Measurements from ENCODE around the gene LRRC38. TPM values are rescaled to one million over a fixed set of nuclear protein-coding genes. Genes with fewer than 3 reads are reported as not detected.

The LRRC38 gene
- total RNA-seq, 1 donor from 2014 or later, result not detected

DNA sequence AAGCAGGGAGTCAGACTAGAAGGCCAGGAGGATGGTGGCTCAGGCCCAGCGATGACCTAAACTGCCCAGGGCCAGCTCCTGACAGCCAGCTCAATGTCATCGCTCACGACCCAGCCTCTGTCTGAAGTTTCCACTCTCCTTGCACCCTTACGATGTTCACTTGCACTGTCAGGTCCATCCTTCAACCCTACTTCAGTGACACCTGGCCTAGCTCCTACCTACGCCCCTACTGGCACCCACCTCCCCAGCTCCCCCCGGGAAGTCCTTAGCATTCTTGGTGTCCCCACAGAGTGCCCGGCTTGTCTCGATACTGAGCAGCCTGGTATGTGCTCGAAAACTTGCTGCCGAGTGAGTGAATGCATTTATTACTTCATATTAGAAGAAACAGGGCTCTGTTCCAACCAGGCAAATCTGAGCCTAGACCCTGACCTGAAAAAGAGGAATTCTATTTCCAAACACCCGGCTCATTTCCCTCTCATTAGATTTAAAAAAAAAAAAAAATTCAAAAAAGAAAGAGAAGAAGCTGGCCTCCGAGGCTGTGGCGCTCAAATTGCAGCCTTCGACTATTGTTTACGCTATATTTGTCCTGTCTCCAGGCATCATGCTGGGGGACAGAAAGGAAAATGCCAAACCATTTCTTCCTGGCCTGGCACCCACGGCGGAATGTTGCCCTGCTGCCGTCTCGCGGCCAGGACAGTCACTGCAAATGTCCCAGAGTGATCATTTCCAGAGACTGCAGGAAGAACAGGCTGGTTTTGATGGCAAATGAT lies 29.8 kb upstream of the LRRC38 start:
- no peak overlapping the region for H3K4me3 ChIP-seq (ENCODE audit: insufficient read depth, low read depth, low read length)
- H3K4me3 Mint-ChIP-seq (ENCODE audit: unreplicated experiment), result no peak overlapping the region
- H3K4me1 ChIP-seq (ENCODE audit: insufficient read depth, low read length), result no peaks in the 10 kb centered on the region
- FAIRE-seq, result no peak
- H3K9ac ChIP-seq (ENCODE audit: low read length), result no peak overlapping the region
- H3K36me3 Mint-ChIP-seq (ENCODE audit: low read depth, unreplicated experiment), result no peaks in the 10 kb centered on the region
- H3K27ac ChIP-seq (ENCODE audit: low read depth, low read length), result no peak overlapping the region
- no peaks in the 10 kb centered on the region for H3K9me3 Mint-ChIP-seq (ENCODE audit: unreplicated experiment)
- peaks cover 2% of the 10 kb centered on the region for H3K9me3 ChIP-seq (ENCODE audit: insufficient read depth, low read depth, low read length)
- H3K27me3 ChIP-seq (ENCODE audit: insufficient read depth, low read length), result no peaks in the 10 kb centered on the region
- no peaks in the 10 kb centered on the region for H3K79me2 ChIP-seq (ENCODE audit: insufficient read depth, low read length)
- no peak overlapping the region for H3K4me2 ChIP-seq (ENCODE audit: low read length)
- H4K20me1 ChIP-seq (ENCODE audit: insufficient read depth, low read length), result no peaks in the 10 kb centered on the region
- DNase-seq (ENCODE audit: low read depth), result peak; percentile 0
- no peak overlapping the region for H3K27ac Mint-ChIP-seq (ENCODE audit: unreplicated experiment)
- H3K27me3 Mint-ChIP-seq (ENCODE audit: low read depth, unreplicated experiment), result peaks cover 15% of the 10 kb centered on the region
- no peak for TF ChIP-seq EZH2 (IDR thresholded peaks at IDR 0.05; ENCODE audit: insufficient read depth, low read length)
- TF ChIP-seq, protein P1, sequence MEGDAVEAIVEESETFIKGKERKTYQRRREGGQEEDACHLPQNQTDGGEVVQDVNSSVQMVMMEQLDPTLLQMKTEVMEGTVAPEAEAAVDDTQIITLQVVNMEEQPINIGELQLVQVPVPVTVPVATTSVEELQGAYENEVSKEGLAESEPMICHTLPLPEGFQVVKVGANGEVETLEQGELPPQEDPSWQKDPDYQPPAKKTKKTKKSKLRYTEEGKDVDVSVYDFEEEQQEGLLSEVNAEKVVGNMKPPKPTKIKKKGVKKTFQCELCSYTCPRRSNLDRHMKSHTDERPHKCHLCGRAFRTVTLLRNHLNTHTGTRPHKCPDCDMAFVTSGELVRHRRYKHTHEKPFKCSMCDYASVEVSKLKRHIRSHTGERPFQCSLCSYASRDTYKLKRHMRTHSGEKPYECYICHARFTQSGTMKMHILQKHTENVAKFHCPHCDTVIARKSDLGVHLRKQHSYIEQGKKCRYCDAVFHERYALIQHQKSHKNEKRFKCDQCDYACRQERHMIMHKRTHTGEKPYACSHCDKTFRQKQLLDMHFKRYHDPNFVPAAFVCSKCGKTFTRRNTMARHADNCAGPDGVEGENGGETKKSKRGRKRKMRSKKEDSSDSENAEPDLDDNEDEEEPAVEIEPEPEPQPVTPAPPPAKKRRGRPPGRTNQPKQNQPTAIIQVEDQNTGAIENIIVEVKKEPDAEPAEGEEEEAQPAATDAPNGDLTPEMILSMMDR (IDR thresholded peaks at IDR 0.05; ENCODE audit: insufficient read depth, low read depth, low read length), result peak; percentile 24
- no peaks in the 10 kb centered on the region for H3K36me3 ChIP-seq (ENCODE audit: insufficient read depth, low read length)
- peak overlapping the region; percentile 18 for H2AFZ ChIP-seq (ENCODE audit: low read depth, low read length)
- peaks cover 2% of the 10 kb centered on the region for H3K4me1 Mint-ChIP-seq (ENCODE audit: low read depth, unreplicated experiment)

DNA sequence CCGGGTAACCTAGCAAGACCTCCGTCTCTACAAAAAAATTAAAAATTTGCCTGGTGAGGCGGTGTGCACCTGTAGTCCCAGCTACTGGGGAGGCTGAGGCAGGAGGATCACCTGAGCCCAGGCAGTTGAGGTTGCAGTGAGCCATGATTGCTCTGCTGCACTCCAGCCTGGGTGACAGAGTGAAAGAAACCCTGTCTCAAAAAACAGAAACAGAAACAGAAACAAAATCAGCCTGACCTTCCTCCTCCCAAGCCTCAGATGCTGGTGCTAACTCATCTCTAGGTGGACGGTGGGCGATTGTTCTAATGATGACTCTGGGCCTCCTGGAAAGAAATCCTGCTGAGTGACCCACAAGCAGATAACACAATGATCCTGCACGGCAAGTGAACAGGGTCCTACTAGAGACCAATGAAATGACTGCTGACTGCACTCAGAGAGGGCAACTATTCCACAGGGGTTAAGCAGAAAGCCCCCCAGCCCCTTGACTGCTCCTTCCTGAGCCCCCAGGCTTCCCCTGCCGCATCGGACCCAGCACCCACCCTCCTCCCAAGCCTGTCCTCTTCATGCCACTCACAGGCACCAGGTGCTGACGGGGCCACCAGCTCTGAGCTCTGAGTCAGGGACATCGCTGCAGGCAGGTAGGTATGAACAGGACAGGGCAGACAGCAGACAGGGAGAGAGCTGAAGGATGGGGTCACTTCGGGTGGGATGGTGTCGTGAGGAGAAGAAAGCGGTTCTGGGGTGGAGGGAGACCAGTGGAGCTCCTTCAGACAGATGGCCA lies 27.8 kb upstream of the LRRC38 start:
- Histone ChIP-seq H4K20me1 (ENCODE audit: insufficient read depth, low read length) (no peaks in the 10 kb centered on the region), H3K79me2 (ENCODE audit: insufficient read depth, low read length) (no peaks in the 10 kb centered on the region), H3K36me3 (ENCODE audit: insufficient read depth, low read length) (no peaks in the 10 kb centered on the region), H3K27ac (ENCODE audit: low read depth, low read length) (no peak overlapping the region), H3K4me1 (ENCODE audit: insufficient read depth, low read length) (no peaks in the 10 kb centered on the region), H3K27me3 (ENCODE audit: insufficient read depth, low read length) (no peaks in the 10 kb centered on the region), H3K4me3 (ENCODE audit: insufficient read depth, low read depth, low read length) (no peak overlapping the region), H2AFZ (ENCODE audit: low read depth, low read length) (no peak overlapping the region), H3K4me2 (ENCODE audit: low read length) (no peak overlapping the region), H3K9ac (ENCODE audit: low read length) (no peak overlapping the region), H3K9me3 (ENCODE audit: insufficient read depth, low read depth, low read length) (peaks cover 2% of the 10 kb centered on the region)
- no peak for FAIRE-seq
- no peak for TF ChIP-seq EZH2 (IDR thresholded peaks at IDR 0.05; ENCODE audit: insufficient read depth, low read length)
- TF ChIP-seq, protein P1 (IDR thresholded peaks at IDR 0.05; ENCODE audit: insufficient read depth, low read depth, low read length), result no peak
- H3K4me3 Mint-ChIP-seq (ENCODE audit: unreplicated experiment), result no peak overlapping the region
- H3K4me1 Mint-ChIP-seq (ENCODE audit: low read depth, unreplicated experiment), result no peaks in the 10 kb centered on the region
- peaks cover 10% of the 10 kb centered on the region for H3K27me3 Mint-ChIP-seq (ENCODE audit: low read depth, unreplicated experiment)
- no peaks in the 10 kb centered on the region for H3K36me3 Mint-ChIP-seq (ENCODE audit: low read depth, unreplicated experiment)
- H3K27ac Mint-ChIP-seq (ENCODE audit: unreplicated experiment), result no peak overlapping the region
- no peak for DNase-seq (ENCODE audit: low read depth)
- no peaks in the 10 kb centered on the region for H3K9me3 Mint-ChIP-seq (ENCODE audit: unreplicated experiment)
